Limb (tissue), 2 donors: ENCODE data around the gene F10.

ENCODE experiments used
- DNase-seq, 2 donors: peaks; one replicate each; pipeline ENCODE4 v3.0.0-alpha.2; 2016; ENCODE audit errors: extremely low spot score in 2 of 2

The F10 gene

DNA sequence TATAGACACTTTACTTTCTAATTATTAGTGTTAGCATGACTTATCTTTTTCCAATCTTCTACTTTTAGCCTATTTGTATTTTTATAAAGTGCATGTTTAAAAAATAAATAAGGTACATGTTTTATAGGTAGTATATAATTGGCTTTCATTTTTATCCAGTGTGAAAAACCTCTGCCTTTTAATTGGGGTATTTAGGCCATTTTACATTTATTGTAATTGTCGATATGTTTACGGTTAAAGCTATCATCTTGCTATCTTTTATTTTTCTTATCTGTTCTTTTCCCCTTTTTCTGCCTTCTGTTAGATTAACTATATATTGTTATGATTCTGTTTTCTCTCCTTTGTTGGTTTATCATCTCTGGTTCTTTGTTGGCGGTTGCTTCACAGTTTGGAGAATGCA lies 45.0 kb downstream of the F10 start:
- no peak for DNase-seq

DNA sequence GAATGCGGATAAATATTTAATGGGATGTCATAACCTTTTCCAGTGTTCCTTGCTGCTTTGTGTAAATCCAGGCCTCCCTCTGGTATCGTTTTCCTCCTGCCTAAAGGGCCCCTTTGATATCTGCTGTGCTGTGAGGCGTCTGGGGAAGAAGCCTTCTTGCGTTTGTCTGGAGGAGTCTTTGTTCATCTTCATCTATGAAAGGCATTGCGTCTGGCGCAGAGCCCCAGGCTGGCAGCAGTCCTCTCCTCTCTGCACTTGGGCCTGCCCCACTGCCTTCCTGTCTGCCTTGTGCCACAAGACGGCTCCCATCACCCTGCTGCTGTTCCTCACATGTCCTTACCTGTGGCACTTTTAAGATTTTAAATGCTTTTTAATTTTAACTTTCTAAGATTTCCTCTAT lies 45.6 kb downstream of the F10 start:
- DNase-seq, result no peak

DNA sequence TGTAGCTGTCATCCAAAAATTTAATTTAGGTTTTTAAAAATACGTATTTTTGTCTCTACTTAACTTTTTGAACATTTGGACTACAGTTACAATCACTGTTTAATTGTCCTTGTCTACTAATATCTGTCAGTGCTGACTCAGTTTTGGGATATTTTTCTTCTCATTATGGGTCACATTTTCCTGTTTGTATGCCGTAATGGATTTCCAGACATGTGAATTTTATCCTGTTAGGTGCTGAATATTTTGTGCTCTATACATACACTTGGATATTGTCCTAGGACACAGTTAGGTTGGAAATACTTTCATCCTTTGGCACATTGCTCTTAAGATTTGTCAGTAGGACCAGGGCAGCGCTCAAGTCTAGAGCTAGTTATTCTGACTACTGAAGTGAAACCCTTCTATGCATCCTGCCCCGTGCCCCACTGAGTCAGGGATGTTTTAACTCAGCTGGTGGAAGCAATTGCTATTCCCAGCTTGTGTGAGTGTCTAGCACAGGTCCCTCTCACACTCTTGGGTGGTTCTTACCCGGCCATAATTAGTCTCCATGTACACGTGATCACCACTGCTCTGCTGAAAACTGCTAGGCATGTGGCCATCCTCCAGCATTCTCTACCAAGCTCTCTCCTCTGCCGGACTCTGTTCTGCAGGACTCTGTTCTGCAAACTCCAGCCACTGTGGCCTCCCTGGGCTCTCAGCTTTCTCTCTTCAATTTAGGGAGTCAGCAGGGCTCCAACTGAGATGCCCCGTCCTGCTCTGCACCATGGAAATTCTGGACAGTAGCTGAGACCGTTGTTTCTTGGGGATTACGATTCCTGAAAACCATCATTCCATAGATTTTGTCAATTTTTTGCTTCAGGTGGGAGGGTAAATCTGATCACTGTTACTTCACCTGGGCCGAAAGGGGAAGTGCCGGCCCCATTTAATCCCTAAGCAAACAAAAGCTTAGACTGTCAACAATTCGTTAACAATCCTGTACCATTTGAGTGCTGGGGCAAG lies 47.0 kb downstream of the F10 start:
- no peak for DNase-seq

DNA sequence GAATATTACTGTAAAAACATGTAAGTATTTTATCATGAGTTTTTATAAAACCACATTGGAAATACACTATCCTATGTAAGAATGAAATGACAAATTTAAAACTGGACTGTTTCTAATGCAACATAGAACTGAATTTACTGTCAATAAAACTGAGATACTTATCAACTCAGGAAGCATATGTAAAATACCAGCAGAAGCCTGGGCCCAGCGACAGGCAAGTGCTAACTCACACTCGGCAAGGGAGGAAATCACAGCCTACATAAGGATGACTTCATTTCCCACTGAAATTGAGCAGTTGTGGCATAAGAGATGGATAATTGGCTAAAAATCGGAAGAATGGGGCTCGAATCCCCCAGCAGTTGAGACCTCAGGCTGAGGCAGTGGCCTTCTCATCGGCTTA lies 47.9 kb downstream of the F10 start:
- no peak for DNase-seq

DNA sequence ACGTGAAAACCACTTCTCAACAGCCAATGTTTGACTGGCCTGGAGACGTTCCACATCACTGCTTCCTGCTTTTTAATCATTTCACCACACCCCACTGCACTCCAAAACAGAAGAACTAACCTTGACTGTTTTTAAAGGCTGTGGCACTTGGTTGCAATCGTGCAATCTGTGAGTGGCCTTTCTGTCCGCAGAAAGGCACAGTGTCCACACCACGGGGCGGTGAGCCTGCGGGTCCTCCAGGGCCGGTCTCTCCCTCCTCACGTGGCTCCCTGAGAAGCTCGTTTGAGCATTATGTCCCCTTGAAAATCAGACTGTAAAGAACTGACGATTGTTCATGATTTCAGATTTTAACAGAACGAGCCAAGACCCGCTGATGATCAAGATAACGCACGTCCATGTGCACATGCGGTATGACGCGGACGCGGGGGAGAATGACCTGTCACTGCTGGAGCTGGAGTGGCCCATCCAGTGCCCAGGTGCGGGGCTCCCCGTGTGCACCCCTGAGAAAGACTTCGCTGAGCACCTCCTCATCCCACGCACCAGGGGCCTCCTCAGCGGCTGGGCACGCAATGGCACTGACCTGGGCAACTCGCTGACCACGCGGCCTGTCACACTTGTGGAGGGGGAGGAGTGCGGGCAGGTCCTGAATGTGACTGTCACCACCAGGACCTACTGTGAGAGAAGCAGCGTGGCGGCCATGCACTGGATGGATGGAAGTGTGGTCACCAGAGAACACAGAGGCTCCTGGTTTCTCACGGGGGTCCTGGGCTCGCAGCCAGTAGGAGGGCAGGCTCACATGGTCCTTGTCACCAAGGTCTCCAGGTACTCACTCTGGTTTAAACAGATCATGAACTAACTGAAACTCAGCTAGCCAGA lies 48.9 kb downstream of the F10 start:
- DNase-seq, result no peak

DNA sequence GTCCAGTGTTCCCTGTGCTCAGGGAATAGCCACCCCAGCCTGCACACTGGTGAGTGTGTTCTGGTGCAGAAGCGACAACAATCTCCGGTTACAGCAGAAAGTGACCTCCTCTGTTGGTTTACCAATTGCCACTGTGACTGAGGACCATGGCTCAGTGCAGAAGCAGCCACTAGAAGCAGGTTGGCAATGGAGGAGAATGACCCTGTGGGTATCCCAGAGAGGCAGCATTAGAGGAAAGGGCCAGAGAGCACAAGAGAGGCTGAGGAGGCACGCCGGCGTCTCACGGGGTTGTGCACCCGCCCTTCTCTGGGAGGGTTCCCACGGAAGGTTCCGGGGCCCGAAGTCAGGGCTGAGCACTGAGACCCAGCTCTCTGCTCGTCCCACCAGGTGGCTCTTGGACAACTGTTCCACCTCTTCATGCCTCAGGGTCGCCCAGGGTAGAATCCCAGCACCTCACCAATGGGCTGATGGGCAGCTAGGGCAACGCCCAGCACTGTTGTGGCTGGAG lies 49.9 kb downstream of the F10 start:
- no peak for DNase-seq

DNA sequence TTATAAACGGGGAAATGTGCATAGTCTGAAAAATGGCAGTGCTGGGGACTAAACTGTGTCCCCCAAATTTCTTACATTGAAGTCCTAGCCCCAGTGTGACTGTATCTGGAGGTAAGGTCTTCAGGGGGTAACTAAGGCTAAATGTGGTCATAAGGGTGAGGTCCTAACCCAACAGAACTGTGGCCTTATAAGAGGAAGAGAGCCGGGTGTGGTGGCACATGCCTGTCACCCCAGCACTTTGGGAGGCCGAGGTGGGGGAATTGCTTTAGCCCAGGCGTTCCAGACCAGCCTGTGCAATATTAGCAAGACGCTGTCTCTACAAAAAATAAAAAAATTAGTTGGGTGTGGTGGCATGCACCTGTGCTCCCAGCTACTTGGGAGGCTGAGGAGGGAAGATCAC lies 53.7 kb downstream of the F10 start:
- DNase-seq, result no peak

DNA sequence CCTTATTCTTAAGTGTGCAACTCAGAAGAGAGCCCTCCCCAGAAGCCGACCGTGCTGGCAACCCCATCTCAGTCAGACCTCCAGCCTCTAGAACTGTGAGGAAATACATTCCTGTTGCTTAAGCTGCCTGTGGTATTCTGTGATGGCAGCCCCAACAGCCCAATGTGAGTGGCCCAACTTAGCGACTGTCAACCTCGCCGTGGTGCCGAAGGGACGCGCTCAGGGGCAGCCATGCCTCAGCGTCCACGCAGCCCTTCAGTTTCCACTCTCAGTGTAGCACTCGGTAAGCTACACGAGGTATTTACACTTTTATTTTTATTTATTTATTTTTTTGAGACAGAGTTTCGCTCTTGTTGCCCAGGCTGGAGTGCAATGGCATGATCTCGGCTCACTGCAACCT lies 54.2 kb downstream of the F10 start:
- DNase-seq, result no peak

DNA sequence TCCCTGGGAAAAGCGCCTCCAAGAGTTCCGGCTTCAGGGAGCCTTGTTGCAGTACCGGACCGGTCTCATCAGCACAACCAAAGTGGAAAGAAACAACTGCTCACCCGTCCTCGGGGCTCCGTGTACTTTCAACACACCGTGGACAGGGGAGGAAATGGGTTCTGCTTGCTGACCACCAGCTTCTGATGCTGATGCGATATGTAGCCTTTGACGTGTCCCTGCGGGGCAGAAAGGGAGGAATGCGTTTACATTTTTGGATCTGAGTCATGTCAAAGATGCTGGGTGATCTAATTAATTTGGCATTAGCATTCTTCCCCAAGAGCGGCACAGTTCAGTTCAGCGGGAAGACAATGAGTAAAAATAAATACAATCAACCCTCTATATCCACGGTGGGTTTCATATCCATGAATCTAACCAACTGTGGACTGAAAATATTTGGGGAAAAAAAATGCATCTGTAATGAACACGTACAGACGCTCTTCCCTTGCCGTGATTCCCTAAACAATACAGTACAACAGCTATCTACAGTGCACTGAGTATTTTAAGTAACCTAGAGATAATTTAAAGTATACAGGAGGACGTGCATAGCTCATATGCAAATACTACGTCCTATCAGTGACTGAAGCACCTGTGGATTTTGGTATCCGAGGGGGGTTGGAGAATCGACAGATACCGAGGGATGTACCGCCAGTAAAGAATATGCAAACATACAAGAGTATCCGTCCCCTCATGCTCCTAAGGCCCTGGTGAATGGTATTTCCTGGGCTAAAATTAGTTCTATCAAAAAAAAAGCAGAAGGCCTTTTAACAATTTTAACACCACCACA lies 55.7 kb downstream of the F10 start:
- no peak for DNase-seq

DNA sequence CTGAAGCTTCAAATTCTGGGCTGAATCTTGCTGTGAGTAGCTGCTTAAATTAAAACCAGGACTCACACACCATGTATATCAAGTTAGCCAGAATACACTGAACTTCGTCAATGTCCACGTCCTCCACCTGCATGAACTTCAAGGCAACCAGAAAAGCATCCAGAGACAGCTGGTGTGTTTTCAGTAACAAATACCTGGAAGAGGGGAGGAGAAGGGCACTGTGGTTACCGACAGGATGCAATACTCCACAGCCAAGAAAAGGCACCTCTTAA lies 56.2 kb downstream of the F10 start:
- no peak for DNase-seq

DNA sequence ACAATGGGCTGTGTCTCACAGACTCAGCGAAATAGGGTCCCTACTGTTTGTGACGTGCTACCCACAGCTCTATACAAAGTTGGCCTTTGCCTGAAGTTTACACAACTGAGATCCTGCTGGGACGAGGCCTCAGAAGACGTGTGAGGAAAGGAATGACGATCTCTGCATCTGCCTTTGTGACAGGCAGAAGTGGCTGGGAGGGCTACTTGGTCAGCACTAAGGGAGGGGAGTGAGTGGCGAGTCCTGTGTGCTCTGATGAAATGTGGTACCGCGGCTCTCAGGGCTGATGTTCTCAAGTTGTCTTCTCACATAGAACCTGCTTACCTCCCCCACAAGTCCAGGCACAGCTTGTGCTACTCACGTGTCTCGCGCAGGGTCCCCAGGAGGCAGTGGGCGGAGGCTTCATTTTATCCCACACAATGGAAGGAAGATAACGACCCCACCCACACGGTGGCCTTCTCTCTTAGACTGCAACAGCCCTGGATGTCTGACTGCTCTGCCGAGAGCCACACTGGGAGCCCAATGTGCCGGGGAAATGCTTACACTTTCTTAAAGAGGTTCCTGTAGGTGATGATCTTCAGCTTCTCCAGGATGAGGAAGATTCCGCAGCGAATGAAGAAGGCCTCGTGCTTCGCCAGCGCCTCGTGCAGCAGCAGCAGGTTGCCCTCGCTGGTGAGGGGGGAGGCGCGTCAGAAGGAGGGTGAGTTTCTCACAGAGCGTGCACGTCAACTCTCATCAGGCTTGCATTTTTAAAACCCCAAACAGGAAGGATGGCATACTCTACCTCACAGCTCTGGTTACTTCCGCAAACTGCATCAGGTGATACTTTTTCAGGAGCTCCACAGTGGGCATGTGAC lies 57.0 kb downstream of the F10 start:
- no peak for DNase-seq

DNA sequence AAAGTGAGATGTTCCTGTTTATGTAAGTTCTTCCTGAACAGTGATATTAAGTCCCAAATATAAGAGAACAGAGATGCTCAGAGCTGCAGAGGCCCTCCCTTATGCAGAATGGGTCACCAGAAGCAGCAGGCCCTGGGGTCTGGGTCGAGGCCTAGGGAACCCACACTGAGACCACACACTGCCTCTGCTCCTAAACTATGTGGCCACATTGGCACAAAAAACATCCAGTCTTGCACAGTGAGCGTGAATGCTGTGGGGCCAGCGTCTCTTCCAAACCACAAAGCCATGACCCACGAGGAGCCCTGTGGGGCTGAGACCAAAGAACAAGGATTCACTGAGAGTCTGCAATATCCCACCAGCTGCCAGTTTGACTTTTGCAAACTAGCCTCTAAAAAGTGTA lies 59.4 kb downstream of the F10 start:
- no peak for DNase-seq

DNA sequence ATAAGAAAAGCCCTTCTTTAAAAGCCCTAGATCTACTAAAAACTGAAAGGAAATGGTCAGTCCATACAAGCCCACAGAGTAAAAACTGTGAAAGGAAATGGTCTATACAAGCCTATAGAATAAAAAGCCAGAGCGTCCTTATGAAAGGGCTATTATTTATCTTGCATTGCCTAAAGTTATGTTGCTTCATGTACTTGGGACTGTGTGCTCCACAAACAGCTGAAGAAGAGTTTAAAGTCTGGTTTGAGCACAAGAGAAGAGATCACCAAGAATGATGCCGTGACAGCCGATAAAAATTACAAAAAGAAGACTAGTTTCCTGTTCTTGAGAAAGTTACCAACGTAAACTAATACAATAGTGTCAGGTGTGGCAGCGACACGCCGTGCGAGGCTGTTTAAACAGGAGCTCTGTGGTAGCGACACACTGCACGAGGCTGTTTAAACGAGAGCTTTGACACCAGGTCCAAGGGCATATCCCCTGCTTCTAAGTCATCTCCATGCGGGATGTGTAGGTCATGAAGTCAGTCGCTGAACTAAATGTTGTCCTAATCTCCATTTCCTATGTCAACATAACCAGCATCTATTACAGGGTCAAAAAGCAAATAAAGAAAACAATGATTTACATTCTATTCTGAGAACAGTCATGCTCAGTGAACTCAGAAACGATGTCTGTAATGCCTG lies 61.0 kb downstream of the F10 start:
- DNase-seq, result no peak

DNA sequence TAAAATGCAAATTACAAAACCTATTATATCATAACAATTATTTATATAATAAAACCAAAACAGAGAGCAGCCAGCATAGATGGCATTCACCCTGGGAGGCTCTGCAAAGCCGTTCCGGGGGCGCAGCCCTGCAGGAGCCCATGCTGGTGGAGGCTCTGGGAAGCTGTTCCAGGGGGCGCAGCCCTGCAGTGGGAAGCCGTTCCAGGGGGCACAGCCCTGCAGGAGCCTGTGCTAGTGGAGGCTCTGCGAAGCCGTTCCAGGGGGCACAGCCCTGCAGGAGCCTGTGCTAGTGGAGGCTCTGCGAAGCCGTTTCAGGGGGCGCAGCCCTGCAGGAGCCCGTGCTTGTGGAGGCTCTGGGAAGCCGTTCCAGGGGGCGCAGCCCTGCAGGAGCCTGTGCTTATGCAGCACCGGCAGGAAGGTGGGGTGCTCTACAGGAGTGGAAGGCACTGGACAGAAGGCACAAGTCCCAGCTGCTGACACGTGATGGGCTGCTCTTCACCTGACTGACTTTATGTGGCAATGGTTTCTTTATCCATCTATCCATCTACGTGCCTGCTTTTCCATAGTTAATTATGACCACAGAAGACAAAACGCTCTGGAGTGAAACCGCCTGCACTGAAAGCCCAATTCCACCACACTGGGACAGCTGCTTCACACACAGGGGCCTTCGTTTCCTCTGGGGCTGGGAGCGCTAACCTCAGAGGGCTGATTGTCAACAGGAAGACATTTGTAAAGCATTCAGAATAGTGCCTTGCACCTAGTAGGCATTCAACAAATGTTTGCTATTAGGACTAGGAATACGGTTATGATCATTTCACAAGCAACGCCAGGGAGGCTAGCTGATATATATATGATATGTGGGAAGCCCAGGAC lies 62.2 kb downstream of the F10 start:
- no peak for DNase-seq

DNA sequence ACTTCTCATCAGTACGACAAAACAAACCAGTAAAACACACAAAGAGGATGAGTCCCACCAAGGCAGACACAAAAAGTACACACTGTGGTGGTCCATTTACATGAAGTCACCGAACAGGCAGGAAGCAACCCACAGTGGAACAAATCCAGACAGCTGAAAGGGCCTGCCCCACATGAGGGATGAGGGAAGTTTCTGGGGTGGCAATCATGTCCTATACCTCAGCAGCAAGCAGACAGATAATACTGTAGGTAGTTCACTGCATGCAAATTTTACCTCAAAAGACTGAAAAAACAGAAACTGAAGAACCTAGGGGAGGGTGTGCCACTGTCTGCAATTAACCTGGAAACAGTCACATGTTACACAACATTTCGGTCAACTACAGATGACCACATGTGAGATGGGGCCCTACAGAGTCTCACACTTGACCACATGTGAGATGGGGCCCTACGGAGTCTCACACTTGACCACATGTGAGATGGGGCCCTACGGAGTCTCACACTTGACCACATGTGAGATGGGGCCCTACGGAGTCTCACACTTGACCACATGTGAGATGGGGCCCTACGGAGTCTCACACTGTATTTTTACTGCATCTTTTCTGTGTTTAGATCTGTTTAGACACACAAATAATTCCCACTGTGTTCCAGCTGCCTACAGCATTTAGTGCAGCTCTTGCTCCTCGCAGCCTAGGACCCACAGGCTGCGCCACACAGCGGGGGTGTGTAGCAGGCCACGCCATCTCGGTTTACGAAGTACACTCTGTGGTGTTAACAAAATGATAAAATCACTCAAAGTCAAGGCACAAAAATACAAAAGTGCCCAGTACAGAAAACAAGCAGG lies 63.7 kb downstream of the F10 start:
- no peak for DNase-seq

DNA sequence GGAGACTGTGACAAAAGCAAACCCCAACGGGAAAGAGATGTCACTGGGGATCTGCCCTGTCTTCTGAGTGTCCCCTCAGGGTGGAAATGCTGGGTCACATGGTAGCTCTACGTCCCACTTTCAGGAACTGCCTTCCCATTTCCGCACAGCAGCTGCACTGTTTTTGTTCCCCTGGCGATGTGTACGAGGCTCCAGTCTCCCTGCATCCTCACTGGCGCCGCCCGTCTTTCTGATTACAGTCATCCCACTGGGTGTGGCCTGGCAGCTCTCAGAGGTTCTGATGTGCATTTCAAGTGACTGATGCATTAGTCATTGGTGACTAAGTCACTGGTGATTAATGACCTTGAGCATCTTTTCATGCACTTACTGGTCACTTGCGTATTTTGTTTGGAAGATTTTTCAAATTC lies 64.7 kb downstream of the F10 start:
- DNase-seq, result no peak

DNA sequence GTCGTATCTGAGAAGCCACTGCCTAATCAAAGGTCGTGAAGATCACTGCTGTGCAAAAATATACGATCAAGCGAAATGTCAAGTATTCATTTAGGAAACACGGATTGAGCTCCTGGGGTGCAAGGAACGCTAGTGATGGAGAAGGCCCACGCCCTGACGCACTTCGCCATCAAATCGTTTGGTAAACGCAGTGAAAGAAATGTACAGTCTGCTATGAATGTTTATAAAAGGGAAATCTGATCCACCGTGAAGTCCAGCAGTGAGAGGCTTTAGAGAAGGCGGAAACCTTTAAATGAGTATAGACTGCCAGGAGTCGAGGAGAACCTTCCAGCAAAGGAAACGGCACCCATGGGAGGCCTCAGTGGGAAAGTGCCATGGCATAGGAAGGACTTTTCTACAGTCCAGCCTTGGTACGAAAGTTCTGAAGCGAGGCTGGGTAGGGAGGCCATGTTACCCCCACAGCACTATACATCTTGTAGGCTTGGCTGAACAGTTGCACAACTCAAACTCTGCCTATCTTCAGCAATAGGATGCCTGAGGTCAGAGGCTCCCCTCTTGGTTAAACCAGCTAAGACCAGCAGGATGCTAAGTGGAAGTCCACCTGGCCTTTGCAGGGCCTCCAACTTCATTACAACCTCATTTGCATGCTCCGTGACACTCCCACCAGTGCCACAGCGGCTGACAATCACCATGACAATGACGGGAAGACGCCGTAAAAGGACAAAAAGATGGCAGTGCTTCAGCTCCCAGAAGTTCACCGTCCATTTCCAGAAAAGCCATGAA lies 65.5 kb downstream of the F10 start:
- DNase-seq, result no peak
